Measurements from ENCODE around the gene PDE10A. TPM values are rescaled to one million over a fixed set of nuclear protein-coding genes. Genes with fewer than 3 reads are reported as not detected.

Gene PDE10A
- total RNA-seq, 1 donor from 2014 or later: 2.7 TPM

DNA sequence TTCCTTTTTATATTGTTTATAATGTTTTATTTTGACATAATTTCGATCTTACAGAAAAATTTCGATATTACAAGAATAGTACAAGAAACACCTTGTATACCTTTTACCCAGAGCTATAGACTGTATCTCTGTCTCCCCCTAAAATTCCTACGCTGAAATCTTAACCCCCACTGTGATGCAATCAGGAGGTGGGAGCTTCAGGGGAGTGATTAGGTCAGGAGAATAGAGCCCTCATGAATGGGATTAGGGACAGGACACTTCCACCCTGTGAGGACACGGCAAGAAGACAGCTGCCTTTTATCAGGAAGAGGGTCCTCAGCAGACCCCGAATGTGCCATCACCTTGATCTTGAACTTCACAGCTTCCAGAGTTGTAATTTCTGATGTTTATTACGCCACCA is 204.9 kb downstream of the PDE10A start:
- intact Hi-C loops (cut with DNase I): no loop called here

DNA sequence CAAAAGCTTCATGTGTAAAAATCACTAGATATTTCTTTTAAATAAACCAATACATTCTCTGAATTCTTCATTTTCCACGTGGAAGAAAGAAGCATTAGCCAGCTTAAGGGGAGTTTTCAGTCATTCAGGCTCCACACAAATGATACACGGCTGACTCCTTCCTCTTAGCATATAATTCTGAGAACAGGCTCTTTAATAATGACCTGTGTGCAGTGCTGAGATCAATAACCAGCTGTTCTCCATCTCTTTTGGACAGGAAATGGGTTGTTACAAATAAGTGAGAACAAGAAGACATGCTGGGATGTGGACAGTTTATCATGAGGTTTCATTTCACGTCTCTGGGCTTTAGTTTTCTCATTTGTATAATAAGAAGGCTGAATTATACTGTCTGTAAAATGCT is 206.8 kb downstream of the PDE10A start:
- TF ChIP-seq, protein P1, sequence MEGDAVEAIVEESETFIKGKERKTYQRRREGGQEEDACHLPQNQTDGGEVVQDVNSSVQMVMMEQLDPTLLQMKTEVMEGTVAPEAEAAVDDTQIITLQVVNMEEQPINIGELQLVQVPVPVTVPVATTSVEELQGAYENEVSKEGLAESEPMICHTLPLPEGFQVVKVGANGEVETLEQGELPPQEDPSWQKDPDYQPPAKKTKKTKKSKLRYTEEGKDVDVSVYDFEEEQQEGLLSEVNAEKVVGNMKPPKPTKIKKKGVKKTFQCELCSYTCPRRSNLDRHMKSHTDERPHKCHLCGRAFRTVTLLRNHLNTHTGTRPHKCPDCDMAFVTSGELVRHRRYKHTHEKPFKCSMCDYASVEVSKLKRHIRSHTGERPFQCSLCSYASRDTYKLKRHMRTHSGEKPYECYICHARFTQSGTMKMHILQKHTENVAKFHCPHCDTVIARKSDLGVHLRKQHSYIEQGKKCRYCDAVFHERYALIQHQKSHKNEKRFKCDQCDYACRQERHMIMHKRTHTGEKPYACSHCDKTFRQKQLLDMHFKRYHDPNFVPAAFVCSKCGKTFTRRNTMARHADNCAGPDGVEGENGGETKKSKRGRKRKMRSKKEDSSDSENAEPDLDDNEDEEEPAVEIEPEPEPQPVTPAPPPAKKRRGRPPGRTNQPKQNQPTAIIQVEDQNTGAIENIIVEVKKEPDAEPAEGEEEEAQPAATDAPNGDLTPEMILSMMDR (IDR thresholded peaks at IDR 0.05): no peak
- DNase-seq: no peak
- H3K4me1 ChIP-seq: no peaks in the 10 kb centered on the region
- H3K9me3 ChIP-seq: no peaks in the 10 kb centered on the region
- no peaks in the 10 kb centered on the region for H3K36me3 ChIP-seq
- H3K4me3 ChIP-seq: no peak overlapping the region
- no peak overlapping the region for H3K27ac ChIP-seq
- intact Hi-C loops (cut with DNase I): no loop called here
- H3K27me3 ChIP-seq (ENCODE audit: low read depth): no peaks in the 10 kb centered on the region
- no peak for ATAC-seq

More for the DNA sequence above, 204.9 kb downstream of the PDE10A start:
- H3K27ac ChIP-seq: no peak overlapping the region
- H3K9me3 ChIP-seq: peaks cover 6% of the 10 kb centered on the region
- H3K36me3 ChIP-seq: no peaks in the 10 kb centered on the region
- TF ChIP-seq, protein P1 (IDR thresholded peaks at IDR 0.05): no peak
- DNase-seq (no peak), ATAC-seq (no peak)
- no peaks in the 10 kb centered on the region for H3K4me1 ChIP-seq
- no peaks in the 10 kb centered on the region for H3K27me3 ChIP-seq (ENCODE audit: low read depth)
- H3K4me3 ChIP-seq: no peak overlapping the region

DNA sequence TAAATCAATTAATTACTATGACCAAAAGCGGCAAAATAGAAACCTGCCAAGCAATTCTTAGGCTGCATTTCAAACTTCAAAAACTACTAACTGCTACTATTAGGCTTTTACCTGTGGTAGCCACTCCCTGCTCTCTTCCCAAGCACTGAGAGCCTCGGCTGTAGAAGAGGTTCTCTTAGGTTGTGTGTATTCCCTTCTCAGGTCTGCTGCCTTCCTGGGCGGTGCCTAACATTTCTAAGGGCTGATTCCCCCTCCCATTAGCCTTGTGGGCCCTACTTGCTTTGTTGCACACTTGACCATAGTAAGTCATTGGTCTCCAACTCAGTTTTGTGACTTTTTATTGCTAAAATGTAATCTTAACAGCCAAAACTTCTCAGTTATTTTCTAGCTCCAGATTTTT is 207.6 kb downstream of the PDE10A start:
- no peak for ATAC-seq
- Histone ChIP-seq H3K27ac (no peak overlapping the region), H3K36me3 (no peaks in the 10 kb centered on the region), H3K9me3 (no peaks in the 10 kb centered on the region), H3K27me3 (ENCODE audit: low read depth) (no peaks in the 10 kb centered on the region), H3K4me1 (no peaks in the 10 kb centered on the region), H3K4me3 (no peak overlapping the region)
- intact Hi-C loops (cut with DNase I): no loop called here
- no peak for DNase-seq
- TF ChIP-seq, protein P1 (IDR thresholded peaks at IDR 0.05): no peak

DNA sequence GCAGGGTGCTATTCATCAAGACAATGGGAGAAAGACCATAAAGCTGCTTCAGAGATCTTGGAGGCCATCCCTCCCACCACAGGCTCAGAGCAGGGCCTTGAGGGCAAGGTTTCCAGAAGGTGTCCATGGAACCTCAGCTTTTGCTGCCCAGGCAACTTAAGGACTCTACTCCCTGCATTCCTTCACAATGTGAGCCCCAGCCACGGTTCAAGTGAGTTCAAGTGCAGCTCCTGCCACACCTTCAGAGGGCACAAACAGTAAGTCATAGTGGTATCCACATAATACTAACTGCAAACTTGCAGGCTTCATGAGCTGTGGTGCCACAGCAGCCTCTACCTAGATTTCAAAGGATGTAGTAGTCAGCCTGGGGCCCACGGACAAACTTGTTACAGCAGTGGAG is 209.6 kb downstream of the PDE10A start:
- H3K4me3 ChIP-seq: no peak overlapping the region
- no peak overlapping the region for H3K27ac ChIP-seq
- H3K4me1 ChIP-seq: no peaks in the 10 kb centered on the region
- DNase-seq (no peak), ATAC-seq (peak; percentile 24 to 70)
- no peaks in the 10 kb centered on the region for H3K36me3 ChIP-seq
- intact Hi-C loops (cut with DNase I): no loop called here
- TF ChIP-seq, protein P1 (IDR thresholded peaks at IDR 0.05): no peak
- H3K27me3 ChIP-seq (ENCODE audit: low read depth): no peaks in the 10 kb centered on the region
- H3K9me3 ChIP-seq: no peaks in the 10 kb centered on the region

- no peaks in the 10 kb centered on the region for H3K4me1 ChIP-seq
- no peaks in the 10 kb centered on the region for H3K36me3 ChIP-seq
- DNase-seq (no peak), ATAC-seq (no peak)
- no peaks in the 10 kb centered on the region for H3K27me3 ChIP-seq (ENCODE audit: low read depth)
- TF ChIP-seq, protein P1 (IDR thresholded peaks at IDR 0.05): no peak
- H3K4me3 ChIP-seq: no peak overlapping the region
- H3K9me3 ChIP-seq: no peaks in the 10 kb centered on the region
- H3K27ac ChIP-seq: no peak overlapping the region
- intact Hi-C loops (cut with DNase I): no loop called here
These were observed 211.2 kb downstream of the PDE10A start for GRCh38 chr6:165451838-165452237.

GRCh38 chr6:165448210-165448609 is 214.8 kb downstream of the PDE10A start:
- Histone ChIP-seq H3K4me3 (no peak overlapping the region), H3K4me1 (no peaks in the 10 kb centered on the region), H3K27ac (no peak overlapping the region), H3K27me3 (ENCODE audit: low read depth) (no peaks in the 10 kb centered on the region), H3K36me3 (no peaks in the 10 kb centered on the region), H3K9me3 (no peaks in the 10 kb centered on the region)
- intact Hi-C loops (cut with DNase I): no loop called here
- ATAC-seq (no peak), DNase-seq (no peak)
- TF ChIP-seq, protein P1 (IDR thresholded peaks at IDR 0.05): no peak

Measured in lower lobe of right lung (tissue), 2 donors.